CD1c-positive myeloid dendritic cell (primary cell): Measurements from ENCODE around the gene LGI1.
"Not testable (repeated sequence)": the region's sequence is repeated elsewhere in the genome, so short reads cannot be mapped to it uniquely, and the experiment has no call there.

Experiments used
- DNase-seq: peaks from one replicate; pipeline ENCODE4 v3.0.0-alpha.2; 2016; ENCODE audit errors: extremely low spot score

The LGI1 gene

DNA sequence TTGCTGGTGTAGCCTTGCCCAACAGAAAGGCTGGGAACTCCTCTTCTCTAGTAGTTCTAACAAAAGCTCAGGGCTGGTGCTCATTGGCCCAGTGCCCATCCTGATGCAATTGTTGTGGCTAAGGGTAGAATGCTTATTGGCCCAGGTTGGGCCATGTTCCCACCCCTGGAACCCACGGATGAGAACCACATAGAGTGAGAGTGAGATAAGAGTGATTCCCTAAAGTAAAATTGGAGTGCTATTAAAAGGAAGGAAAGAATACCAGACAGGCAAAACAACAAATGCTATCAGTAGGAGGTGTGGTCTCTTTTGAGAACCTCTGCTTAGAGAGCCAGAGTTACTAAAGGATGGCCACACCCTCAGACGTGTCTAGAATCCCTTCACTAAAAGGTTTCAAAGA lies 49.2 kb downstream of the LGI1 start:
- DNase-seq = no peak

DNA sequence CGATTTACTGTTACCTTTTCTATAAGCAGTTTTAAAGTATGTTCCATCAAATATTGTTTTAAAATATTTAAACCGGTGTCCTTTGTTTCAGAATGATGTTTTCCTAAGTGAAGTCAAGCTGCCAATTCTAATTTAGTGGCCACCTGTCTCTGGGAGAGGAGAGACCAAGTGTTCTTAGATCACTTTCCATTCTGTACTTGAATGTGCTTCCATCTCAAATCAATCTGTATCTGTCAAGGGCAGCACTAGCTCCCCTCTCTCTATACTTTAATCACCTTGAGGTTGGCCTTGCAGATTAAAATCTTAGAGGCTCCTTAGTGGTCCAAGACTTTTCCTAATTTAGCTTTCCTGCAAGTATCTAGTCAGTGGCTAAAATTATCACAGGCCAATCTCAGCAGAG lies 49.6 kb downstream of the LGI1 start:
- DNase-seq = no peak

GRCh38 chr10:93812659-93813338 lies 55.1 kb downstream of the LGI1 start:
- DNase-seq = no peak

DNA sequence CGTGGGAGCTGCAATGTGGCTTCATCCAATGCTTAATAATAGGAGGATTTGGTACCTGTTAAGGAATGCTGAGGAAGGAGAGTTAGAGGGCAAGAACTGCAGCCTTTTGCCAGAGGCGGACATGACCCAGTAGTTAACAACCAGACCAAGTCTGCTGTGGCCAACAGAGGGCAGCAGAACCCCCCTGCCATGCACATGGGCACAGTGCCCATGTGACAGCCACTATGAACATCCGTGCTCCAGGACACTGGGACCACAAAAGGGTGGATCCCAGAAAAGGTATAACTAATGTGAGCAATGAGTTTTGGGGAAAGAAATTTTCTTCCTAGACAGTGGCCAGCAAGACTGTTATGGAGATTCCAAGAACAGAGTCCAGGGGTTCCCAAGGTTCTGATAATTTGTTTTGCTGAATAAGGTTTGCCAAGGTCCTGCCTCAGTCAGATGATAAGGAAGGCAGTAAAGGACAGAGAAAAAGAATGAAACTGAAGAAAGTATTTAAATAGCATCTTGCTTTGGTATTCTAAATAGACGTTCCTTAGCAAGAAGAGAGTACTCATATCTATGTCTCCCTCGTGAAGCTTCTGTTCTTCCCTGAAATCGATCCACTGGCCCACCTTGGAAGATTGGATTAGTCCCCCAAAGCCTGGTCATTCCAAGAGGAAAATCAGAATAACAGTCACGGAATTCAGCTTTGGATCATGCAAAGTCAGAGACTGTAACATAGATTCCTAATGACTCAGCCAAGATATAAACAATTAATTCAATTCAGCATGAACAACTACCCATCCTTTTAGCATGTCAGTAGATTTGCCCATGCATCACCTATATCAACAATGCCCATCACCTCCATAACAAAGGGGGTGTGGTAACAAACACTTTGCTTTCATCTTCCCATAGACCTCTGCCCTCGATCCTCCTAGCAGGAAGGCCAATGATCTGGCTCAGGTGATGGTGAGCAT lies 56.0 kb downstream of the LGI1 start:
- DNase-seq = peak; percentile 46

DNA sequence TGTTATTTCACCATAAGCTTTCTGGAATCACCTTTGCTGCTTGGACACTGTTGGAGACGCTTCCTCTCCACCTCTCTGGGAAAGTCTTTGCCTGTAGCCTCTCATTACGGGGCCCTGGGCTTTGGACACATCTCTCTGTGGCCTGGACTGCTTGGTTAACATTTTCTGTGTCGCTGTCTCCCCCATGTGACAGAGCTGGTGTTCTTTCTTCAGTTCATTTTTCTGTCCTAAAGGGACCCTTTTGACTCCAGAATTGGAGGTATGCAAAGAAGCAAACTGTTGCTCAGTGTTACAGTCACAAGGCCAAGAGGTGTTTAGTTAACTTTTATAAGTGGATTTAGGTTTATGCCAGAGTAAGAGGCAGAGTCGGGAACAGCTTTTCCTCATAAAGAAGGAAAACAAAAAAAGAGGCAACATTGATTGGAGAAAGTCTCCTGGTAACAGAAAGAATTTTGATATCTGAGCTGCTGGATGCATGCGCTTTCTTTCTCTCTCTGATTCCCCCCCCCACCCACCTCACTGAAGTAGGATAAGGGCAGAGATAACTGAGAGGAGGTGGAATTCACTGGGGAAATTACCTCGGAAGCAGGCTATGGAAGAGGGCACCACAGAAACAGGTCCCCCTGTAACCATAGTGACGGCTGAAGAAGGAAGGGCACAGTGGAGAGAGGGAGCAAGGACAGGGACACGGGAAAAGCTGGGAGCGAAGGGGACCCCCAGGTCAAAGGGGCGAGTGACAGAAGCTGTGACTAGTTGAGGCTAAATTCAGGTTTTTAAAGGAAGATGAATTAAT lies 57.8 kb downstream of the LGI1 start:
- DNase-seq = no peak

GRCh38 chr10:93816123-93816747 lies 58.5 kb downstream of the LGI1 start:
- DNase-seq = peak; percentile 58

DNA sequence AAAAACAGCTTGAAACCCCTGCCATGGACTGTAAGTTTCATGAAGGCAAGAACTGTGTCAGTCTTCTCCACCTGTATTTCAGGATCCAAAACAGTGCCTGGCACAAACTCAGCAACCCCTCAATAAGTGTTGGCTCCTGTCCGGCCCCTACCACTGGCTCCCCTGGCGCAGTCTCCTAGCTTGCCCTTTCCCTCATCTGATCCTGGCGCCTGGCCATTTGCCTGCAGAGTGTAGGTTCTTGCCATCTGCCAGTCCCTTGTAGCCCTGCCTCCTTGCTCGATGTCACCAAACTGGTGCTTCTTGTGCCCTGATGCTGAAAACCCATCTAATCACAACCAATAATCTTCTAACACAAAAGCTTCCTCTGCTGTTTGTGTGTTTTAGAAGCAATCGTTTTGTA lies 60.4 kb downstream of the LGI1 start:
- DNase-seq = no peak

DNA sequence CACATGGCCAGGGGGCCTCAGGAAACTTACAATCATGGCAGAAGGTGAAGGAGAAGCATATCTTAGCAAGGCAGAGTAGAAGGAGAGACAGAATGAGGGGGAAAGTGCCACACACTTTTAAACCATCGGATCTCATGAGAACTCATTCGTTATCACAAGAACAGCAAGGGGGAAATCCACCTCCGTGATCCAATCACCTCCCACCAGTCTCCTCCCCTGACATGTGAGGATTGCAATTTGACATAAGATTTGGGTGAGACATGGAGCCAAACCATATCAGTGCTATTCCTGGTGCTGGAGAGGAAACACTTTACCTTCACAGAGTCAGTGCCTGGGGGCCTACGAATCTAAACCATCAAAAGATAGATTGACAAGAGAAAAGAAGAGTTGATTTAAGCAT lies 61.8 kb downstream of the LGI1 start:
- DNase-seq = no peak

- DNase-seq = peak; percentile 52
Measured at GRCh38 chr10:93820434-93820833, 62.7 kb downstream of the LGI1 start.

DNA sequence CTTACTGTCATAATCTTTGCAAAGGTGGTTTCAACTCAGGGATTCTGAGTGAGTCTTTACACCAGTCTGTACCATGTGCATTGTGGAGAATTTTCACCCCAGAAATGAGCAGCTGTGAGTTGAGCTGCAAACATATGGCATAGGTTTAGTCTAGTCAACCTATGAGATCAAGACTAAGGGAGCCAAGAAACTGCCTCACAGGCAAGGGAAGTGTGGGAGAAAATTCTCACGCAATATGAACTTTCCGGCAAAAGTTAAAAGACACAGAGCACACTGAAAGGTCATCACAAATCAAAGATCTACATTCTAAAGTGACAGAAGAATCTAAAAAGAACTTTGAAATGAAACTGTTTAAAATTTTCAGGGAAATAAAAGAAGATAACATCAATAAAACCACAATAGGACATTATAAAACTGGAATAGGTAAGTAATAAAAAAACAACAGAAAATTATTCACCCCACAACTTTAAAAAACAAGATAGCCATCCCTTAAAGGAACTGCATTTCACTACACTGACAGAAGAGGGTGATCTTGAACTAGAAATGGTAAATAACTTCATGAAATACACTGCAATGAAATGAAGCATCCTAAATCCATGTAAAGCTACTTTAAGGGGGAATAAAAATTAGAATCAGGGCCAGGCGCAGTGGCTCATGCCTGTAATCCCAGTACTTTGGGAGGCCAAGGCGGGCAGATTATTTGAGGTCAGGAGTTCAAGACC lies 63.5 kb downstream of the LGI1 start:
- peak; percentile 39 for DNase-seq

DNA sequence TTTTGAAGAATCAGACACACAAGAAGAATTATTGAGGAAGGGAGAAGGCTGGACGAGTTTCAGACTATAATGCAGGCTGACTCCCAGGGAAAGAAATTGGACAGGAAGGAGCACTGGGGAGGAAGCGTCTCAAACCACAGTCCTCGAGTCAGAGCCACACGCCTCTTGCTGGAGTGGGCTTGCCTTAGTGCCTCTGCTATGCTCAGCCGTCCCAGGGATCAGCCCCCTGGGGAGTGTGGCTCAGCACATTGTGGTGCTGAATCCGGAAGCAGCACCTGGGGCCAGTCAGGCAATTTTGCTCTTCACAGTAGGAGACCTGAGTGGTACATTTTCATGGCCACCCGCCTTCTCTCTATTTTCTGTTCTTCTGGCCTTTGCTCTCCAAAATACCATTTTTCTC lies 68.6 kb downstream of the LGI1 start:
- DNase-seq = no peak

- DNase-seq = no peak
Measured at GRCh38 chr10:93827056-93827804, 69.5 kb downstream of the LGI1 start.

- not testable (repeated sequence) for DNase-seq
Measured at GRCh38 chr10:93831065-93831464, 73.3 kb downstream of the LGI1 start.

- no peak for DNase-seq
Measured at GRCh38 chr10:93835770-93836169, 78.0 kb downstream of the LGI1 start.

- DNase-seq = no peak
Measured at GRCh38 chr10:93837822-93838221, 80.1 kb downstream of the LGI1 start.

DNA sequence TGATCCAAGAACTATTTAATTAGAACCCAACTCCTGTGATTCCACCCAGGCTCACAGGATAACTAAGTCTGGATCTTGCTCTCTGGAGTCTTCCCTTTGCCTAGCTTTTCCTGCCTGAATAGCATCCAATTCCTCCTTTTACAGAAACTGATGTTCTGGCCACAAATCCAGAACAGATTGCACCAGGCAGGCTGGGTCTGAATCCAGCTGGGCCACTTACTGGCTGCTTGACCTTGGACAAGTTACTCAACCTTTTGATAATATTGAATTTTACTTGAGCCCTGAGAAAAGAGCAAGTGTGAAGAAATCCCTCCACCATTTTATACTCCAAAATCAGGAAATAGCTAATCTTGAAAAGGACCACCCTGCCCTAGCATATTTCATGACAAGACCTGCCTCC lies 80.5 kb downstream of the LGI1 start:
- no peak for DNase-seq

GRCh38 chr10:93841961-93842360 lies 84.2 kb downstream of the LGI1 start:
- no peak for DNase-seq

- DNase-seq = no peak
Measured at GRCh38 chr10:93844979-93845626, 87.4 kb downstream of the LGI1 start.
